ENCODE data around the gene SIL1. TPM values are rescaled to one million over a fixed set of nuclear protein-coding genes. Genes with fewer than 3 reads are reported as not detected.
"Not testable (repeated sequence)": the region's sequence is repeated elsewhere in the genome, so short reads cannot be mapped to it uniquely, and the experiment has no call there.

SIL1 gene
- total RNA-seq, 1 donor from 2014 or later, result 28.0 TPM

DNA sequence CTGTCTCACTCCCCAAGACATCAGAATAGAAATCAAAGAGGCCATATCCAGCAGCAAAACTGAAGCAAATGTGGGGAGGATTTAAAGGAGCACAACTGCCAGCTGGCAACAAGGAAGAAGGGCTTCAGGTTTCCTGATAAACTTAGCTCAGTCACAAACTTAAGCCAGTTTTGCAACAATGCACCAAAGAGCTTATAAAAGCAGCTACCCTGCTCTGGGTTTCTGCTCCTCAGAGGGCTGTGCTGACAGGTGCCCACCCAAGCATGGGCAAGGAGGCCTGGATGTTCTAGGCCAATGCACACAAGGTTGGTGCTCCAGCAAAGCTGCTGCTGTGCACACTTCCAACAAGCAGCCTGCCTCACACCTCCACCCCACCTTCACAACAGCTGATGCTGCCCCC is 132.9 kb downstream of the SIL1 start:
- peak; percentile 55 for DNase-seq

DNA sequence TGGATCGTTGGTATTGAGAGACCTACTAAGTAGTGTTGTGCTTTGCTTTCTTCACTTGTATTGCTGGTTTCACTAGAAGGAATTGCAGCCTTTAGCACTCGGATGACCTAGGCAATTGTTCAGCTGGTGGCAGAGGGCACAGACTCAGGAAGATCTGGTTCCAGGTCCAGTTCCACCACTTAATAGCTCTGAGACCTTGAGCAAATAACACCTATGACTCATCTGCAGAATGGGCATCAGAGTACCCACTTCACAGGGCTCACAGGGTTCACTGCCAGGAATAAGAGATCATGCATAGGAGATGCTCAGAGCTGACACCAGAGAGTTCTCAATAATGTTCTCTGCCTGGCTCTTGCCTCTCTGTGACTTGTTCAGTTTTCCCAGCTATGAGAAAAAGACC is 133.6 kb downstream of the SIL1 start:
- no peak for DNase-seq

DNA sequence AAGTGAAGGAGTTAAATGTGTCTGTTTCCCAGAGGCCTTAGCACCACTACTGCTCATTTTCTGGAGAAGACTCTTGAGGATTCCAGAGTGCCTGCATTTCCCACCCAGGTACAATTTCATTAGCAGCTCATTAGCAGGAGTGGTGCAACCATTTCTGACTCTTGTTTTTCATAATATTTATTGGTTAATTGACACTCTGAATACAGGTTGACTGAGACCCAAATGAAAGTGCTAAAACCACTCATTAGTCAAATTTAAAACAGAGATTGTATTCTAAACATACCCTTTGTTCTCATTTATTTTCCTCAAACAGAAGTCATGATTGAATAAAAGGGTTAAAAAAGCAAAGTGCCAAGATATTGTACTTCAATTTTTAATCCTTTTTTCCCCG is 134.5 kb downstream of the SIL1 start:
- DNase-seq, result no peak

GRCh38 chr5:139062910-139063663 is 135.1 kb downstream of the SIL1 start:
- DNase-seq, result no peak

DNA sequence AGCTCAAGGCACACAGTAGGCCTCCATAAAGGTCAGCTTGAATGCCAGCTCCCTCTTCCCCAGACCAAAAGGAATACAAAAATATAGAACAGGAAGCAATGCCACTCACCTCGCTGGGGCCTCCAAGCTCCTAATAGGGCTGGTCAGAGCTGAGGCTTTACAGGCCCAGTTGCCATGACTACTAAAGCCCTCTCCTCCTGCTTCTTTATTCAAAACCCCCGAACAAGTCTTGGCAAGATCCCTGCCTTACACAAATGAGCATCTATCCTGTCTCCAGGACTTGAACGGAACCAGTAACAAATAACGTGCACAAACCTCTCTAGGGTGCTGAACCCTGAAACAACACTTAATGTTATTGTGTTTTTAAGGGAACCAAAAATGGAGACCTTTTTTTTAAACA is 136.3 kb downstream of the SIL1 start:
- DNase-seq, result peak; percentile 32

- DNase-seq, result peak; percentile 9
Observed at GRCh38 chr5:139061274-139061673, 136.9 kb downstream of the SIL1 start.

DNA sequence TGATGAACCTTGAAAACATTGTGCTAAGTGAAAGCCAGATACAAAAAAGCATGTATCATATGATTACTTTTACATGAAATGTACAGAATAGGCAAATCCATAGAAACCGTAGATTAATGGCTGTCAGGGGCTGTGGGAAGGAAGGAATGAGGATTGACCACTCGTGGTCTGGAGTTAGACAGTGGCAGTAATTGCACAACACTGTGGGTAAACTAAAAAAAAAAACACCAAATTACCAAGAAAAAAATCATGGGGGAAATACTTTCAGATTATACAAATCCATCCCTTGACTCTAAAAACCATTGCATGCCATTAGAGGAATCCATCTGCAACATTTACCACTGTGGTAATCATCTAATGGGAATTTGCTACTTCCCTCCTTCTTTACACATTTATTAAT is 140.0 kb downstream of the SIL1 start:
- no peak for DNase-seq

DNA sequence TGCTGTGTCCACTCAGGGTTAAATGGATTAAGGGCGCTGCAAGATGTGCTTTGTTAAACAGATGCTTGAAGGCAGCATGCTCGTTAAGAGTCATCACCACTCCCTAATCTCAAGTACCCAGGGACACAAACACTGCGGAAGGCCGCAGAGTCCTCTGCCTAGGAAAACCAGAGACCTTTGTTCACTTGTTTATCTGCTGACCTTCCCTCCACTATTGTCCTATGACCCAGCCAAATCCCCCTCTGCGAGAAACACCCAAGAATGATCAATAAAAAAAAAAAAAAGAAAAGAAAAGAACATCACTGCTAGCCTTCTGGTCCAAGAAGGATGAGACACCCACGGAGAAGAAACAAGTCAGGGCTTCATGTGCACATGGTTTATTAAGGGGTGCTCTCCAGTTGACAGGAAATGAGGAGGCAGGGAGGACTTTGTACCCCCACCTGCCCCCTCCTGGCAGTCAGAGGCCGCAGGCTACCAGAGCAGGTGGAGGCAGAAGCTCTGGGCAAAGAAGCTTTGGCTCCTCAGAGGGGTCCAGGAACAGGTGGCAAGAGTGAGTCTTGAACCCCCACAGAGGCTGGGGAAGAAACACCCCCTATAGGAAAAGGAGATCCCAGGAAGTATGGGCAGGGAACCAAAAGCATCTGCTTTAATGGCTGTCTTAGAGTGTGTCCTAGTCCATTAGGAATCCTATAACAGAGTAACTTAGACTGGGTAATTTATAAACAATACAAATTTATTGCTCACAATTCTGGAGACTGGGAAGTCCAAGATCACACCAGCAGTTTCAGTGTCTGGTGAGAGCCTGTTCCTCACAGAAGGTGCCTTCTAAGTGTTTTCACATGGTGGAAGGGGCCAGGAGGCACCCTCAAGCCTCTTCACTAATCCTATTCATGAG is 140.9 kb downstream of the SIL1 start:
- not testable (repeated sequence) for DNase-seq

DNA sequence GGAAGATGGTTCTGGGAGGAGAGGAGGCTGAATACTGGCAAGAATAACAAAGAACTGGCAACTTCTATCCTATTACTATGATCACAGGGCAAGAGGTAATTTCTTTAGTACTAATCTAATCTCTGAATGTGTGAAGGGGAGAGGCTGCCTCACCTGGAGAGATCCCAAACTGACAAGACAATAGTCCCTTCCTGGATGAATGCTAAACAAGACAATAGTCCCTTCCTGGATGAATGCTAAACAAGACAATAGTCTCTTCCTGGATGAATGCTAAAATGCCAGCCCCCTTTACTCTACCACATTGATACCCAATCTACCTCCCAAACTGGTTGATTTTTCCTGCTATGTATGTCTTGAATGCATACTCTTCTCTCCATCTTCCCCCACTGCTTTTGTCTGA is 145.2 kb downstream of the SIL1 start:
- no peak for DNase-seq

DNA sequence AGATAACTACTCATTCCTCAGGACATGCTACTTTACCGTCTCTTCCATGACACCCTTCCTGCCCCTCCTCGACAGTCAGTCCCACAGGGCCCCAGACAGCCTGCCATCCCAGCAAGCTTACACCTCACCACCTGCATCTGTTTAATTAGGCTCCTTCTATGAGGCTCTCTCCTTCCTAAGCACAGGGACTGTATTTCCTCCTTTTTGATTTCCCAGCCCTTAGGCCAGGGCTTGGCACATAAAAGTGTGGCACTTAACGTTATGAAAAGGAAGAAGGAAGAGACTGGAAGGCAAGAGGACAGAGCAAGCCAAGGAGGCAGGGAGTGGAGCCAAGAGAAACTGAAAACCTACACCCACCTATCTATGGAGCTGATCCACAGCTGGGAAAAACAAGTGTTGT is 146.8 kb downstream of the SIL1 start:
- peak; percentile 21 for DNase-seq

DNA sequence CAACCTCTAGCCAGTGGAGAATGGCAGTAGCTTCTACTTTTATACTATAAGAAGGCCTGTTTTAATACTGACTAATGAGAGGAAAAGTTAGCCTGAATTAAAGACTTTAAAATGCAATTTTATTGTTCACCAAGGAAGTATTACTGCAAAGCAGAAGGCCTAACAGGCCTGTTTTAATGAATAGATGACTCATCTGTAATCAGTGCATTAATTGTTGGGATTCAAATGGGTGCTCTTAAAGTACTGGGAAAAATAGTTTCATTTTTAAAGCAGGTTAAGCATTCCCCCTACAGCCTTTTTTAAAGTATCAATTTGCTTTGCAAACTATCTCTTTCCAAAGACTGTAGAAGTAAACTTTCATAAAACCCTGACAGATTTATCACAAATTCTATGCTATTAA is 147.7 kb downstream of the SIL1 start:
- no peak for DNase-seq

DNA sequence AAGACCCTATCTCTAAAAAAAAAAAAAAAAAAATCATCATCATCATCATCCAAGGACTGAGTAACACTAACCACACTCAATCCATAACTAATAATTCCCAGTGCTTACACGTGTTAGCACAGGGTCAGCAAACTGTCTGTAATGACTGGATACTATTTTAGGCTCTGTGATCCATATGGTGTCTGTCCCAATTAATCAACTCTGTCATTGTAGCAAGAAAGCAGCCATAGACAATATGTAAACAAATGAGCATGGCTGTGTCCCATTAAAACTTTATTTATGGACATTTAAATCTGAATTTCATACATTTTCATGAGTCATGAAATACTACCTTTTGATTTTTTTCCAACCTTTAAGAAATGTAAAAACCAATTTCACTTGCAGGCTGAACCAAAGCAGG is 148.4 kb downstream of the SIL1 start:
- no peak for DNase-seq

GRCh38 chr5:139046551-139046950 is 151.6 kb downstream of the SIL1 start:
- no peak for DNase-seq

- DNase-seq, result no peak
Observed at GRCh38 chr5:139043157-139043905, 154.8 kb downstream of the SIL1 start.

DNA sequence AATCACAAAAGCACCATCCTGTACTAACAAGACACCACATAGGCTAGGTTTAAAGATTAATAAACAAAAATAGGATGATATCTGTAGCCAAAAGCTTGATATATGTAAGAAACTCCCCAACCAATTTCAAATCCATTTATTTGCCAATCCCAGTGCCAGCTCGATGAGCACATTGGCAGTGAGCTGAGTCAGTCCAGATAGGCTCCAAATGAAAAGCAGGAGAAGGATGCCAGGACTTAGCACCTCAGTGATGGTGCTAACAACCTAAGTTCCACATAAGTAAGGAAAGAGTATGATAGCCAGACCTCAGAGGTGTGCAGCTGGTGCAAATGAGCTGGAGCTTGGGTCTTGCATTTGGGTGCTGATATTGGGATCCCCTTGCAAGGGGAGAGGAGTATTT is 158.1 kb downstream of the SIL1 start:
- DNase-seq, result no peak

DNA sequence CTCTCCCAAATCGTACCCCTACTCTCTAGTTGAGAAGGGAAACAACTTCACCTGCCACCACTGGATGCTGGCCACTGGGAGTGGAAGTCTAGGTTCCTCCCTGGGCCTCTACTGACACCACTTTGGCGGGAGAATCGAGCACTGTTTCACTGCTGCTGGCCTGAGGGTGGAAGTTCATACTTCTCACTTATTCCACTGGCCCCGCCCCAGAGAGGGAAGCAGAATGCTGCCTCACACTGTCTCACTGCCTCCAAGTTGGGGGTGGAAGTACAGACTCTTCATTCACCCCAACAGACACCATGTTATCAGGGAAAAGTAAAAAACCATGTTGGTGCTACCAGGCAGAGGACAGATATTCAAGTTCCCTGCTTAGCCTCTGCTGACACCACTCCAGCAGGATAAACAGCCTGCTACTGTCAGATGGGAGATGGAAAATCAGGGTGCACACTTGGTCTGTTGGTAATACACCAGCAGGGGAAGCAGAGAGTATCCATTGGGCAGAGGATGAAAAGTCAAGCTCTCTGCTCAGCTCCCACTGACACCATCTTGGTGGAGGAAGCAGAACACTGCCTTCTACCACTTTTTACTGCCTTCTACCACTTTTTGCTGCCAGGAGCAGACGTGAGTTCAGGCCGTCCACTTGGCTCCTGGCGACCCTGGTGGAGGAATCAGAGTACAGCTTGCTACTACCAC is 159.4 kb downstream of the SIL1 start:
- no peak for DNase-seq

GRCh38 chr5:139037732-139038131 is 160.4 kb downstream of the SIL1 start:
- no peak for DNase-seq

DNA sequence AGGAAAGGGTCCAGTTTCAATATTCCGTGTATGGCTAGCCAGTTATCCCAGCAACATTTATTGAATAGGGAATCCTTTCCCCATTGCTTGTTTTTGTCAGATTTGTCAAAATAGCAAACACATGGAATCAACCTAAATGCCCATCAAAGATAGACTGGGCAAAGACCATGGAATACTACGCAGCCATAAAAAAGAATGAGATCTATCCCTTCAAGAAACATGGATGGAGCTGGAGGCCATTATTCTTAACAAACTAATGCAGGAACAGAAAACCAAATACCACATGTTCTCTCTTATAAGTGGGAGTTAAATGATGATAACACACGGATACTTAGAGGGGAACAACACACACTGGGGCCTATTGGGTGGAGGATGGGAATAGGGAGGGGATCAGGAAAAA is 161.8 kb downstream of the SIL1 start:
- DNase-seq, result not testable (repeated sequence)

DNA sequence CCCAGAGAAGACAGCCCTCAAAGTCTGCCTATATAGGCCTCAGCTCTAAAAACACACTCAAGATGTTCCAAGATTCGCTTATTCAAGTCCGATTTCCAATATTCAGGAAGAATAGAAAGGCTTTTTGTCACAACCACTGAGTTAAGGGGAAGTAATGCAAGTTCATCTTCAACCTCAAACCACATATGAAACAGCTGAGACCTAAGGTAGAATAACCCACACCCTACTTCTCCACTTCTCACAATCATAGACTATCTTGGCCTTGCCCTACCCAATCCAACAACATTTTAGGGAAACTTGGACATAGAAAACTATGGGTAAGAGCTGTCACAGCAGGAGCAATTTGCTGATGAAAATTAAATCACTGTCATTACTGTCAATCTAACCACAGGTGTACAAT is 171.0 kb downstream of the SIL1 start:
- no peak for DNase-seq

- DNase-seq, result no peak
Observed at GRCh38 chr5:139025651-139026050, 172.5 kb downstream of the SIL1 start.

GRCh38 chr5:139023286-139023685 is 174.9 kb downstream of the SIL1 start:
- no peak for DNase-seq

DNA sequence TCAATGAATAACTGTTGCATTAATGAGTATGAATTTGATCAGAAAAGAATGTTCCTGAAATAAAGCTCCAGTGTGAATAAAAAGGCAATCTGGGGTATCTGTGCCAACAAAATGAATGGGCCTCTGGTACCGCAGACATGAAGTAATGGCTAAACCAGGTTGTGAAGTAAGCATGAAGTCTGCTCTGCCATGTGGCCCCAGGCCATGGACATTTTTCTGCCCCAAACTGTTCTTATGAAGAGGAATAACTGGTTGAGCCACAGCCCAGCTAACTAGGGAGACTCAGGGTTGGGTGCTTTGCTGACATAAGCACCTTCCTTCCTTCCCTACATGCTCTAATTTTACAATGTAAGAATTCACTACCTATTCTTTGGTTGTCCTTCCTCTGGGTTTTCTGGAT is 175.6 kb downstream of the SIL1 start:
- peak; percentile 10 for DNase-seq
